ENCODE data around the gene RIPOR2.

GRCh38 chr6:24858177-24858653, 77.5 kb downstream of the RIPOR2 start:
- TF ChIP-seq POLR2A (IDR thresholded peaks at IDR 0.05; ENCODE audit: extremely low read depth, insufficient read length), result no peak
- TF ChIP-seq, protein P1, sequence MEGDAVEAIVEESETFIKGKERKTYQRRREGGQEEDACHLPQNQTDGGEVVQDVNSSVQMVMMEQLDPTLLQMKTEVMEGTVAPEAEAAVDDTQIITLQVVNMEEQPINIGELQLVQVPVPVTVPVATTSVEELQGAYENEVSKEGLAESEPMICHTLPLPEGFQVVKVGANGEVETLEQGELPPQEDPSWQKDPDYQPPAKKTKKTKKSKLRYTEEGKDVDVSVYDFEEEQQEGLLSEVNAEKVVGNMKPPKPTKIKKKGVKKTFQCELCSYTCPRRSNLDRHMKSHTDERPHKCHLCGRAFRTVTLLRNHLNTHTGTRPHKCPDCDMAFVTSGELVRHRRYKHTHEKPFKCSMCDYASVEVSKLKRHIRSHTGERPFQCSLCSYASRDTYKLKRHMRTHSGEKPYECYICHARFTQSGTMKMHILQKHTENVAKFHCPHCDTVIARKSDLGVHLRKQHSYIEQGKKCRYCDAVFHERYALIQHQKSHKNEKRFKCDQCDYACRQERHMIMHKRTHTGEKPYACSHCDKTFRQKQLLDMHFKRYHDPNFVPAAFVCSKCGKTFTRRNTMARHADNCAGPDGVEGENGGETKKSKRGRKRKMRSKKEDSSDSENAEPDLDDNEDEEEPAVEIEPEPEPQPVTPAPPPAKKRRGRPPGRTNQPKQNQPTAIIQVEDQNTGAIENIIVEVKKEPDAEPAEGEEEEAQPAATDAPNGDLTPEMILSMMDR (IDR thresholded peaks at IDR 0.05; ENCODE audit: low read depth, low read length), result no peak
